GM18508 (cell line): ENCODE measurements around the gene AXIN1.

Source experiments
- ATAC-seq: cut with Tn5 transposase; IDR thresholded peaks from one replicate; pipeline ENCODE4 v1.9.1; 2021; ENCODE audit warnings: moderate number of reproducible peaks; ENCODE audit not compliant: insufficient read depth, unreplicated experiment

Gene AXIN1

DNA sequence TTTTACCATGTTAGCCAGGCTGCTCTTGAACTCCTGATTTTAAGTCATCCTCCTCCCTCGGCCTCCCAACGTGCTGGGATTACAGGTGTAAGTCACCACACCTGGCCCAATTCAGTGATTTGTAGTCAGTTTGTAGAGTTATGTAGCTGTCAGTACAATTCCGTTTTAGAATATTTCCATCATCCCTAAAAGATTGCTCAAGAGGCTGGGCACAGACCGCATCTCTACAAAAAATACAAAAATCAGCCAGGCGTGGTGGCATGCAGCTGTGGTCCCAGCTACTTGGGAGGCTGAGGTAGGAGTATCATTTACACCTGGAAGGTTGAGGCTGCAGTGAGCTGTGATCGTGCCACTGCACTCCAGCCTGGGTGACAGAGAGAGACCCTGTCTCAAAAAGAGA, 97.3 kb downstream of the AXIN1 start:
- ATAC-seq, result no peak

DNA sequence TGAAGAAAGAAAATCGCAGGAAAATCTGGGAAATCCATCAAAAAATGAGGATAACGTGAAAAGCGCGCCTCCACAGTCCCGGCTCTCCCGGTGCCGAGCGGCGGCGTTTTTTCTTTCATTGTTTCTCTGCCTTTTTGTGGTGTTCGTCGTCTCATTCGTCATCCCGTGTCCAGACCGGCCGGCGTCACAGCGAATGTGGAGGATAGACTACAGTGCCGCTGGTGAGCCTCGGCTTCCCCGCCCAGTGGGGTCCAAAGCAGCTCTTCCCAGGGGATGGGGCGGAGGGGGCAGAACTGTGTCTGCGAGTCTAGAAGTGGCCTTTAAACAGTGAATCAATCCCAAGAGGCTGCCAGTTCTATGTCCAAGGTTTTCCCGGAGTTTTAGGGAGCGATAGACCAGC, 98.1 kb downstream of the AXIN1 start:
- ATAC-seq, result no peak

DNA sequence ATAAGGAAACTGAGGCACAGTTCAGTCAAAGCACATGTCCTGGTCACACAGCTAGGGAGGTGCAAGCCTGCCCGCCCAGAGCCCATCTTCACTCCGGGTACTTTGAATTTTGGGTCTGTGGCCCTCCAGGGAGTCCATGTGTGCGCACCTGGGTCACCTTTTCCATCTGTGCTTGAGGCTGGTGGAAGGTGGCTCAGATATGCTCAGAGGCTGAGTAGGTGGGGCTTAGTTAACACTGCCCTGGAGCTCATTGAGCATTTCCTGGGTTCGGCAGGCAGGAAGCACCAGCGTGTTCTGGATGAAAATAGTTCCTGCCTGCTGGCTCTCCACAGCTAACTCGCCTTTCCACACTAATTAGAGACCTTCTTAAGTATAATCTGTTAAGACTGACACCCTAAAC, 98.7 kb downstream of the AXIN1 start:
- no peak for ATAC-seq

DNA sequence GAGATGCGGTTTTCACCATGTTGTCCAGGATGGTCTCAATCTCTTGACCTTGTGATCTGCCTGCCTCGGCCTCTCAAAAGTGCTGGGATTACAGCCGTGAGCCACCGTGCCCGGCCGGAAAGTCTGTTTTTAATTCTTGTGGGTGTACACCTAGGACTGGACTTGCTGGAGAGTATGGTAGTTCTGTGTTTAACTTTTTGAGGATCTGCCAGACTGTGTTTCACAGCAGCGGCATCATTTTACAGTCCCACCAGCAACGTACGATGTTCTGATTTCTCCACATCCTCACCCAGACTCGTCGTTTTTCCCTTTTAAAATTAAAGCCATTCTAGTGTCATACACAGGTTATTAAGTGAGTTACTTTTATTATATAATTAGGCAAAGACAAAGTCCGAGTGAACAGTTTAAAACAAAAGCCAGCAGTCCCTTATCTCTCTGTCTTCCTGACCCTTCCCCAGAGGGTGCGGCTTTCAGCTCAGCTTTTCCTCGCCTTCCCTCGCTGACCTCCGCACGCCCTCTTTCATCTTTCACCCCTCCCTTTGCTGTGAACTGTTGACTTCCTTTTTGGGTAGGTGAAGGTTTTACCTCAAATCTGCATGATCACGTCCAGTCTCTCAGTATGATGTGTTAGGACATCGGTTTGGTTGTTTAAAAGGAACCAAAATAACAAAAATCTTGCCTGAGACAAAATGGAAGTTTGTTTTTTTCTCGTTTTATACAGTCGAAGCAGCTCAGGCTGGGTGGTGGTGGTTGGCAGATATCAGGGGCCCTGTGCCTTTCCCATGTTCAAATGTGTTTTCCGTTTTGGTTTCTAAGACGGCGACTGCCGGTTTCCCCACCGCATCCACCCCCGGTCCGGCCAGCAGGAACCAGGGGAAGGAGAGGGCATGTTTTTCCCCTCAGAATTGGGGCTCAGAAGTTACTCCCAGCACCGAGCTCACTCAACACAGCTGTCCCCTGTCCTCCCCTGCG, 99.9 kb downstream of the AXIN1 start:
- no peak for ATAC-seq

DNA sequence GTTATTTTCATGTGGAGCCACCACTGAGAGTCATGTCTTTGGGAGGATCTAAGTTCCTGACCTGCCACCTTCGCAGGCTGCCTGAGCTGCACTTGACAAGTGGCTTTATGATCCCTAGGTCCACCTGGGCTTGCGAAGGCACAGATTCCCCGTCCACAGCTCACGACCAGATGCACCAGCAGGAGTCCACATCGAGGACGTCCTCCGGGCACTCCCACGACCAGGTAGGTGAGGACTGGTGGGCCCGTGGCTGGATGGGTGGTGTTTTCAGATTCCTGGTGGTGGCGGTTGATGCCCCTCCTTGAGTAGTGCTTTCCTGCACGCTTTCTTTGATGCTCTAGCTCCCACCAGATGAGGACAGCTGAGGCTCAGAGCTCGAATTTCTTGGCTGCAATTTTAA, 103.1 kb downstream of the AXIN1 start:
- ATAC-seq, result no peak

DNA sequence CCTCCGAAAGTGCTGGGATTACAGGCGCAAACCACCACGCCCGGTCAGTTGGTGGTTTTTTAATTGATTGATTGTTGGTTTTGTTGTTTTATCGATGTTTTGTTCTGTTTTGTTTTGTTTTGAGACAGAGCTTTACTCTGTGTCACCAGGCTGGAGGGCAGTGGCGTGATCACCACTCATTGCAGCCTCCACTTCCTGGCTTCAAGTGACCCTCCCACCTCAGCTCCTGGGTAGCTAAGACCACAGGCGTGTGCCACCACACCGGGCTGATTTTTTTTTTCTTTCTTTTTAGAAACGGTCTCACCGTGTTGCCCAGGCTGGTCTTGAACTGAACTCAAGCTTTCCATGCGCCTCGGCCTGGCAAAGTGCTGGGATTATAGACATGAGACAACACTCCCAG, 105.5 kb downstream of the AXIN1 start:
- no peak for ATAC-seq

DNA sequence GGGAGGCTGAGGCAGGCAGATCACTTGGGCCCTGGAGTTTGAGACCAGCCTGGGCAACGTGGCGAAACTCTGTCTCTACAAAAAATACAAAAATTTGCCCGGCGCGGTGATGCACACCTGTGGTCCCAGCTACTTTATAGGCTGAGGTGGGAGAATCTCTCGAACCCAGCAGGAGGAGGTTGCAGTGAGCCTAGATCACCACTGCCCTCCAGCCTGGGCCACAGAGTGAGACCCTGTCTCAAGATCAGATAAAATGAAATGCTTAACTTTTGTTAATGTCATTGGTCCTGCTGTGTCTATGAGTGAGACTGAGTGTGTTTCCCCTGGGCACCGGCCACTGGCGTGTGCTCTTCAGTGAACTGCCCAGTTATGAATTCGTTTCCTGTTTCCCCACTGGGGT, 107.4 kb downstream of the AXIN1 start:
- ATAC-seq, result no peak

DNA sequence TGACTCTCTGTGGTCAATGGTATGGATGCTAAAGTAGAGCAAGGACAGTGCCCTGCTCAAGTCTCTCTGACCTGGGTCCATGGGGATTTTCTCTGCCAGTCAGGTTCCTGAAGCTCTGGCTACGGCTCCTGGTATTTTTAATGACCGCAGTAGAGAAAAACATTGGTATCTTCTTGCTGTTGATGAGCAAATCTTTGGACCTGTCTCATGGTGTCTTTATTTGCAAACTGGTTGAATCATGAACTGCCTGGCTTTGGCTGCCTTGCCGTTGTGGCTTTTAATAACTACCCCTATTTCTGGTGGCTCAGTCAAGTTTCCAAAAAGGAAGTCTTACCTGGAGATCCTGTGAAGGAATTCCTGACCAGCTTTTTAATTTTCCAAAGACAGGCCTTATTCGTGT, 109.2 kb downstream of the AXIN1 start:
- no peak for ATAC-seq

DNA sequence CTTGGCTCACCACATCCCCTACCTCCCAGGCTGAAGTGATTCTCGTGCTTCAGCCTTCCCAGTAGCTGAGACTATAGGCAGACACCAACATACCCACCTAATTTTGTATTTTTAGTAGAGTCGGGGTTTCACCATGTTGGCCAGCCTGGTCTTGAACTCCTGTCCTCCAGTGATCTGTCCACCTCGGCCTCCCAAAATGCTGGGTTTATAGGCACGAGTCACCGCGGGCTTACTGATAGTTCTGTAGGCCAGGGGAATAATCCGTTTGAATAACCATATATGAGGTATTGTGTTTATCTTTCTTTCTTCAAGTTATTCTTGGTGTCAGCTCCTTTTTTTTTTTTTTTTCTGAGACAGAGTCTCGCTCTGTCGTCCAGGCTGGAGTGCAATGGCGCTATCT, 110.2 kb downstream of the AXIN1 start:
- no peak for ATAC-seq

DNA sequence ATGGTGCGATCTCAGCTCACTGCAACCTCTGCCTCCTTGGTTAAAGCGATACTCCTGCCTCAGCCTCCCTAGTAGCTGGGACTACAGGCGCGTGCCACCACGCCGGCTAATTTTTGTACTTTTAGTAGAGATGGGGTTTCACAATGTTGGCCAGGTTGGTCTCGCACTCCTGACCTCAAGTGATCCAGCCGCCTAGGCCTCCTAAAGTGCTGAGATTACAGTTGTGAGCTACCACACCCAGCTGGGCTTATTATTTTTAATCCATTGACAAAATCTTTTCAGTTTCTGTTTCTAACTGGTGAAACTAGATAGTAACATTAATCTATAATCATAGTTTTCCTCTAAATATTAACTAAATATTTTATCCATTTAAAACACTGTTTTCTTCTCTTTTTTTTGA, 112.0 kb downstream of the AXIN1 start:
- no peak for ATAC-seq

DNA sequence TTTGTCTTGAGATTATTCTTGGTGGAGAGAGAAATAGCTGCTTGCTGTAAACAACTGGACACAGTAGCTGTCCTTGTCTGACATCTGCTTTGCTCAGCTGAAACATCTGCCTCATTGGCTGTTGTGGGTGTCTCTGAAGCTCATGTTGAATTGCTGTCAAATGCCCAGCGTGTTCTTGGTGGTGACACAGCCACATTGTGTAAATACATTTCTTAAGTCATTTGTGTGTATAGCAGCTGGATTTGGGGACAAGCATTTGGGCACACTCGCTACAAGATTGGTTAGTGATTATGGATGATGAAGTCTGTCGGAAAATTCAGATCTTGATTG, 112.6 kb downstream of the AXIN1 start:
- ATAC-seq, result no peak
